Activated naive CD4-positive, alpha-beta T cell treated with Interleukin-2 at 50 U/mL for 16 hours (primary cell): ENCODE data around the gene TMEM271.

Experiments used
- DNase-seq: peaks from one replicate; pipeline ENCODE4 v3.0.0-alpha.2; 2020

TMEM271 gene

GRCh38 chr4:531721-532565 is 44.2 kb downstream of the TMEM271 start:
- no peak for DNase-seq

- DNase-seq, result no peak
These were observed 45.0 kb downstream of the TMEM271 start for GRCh38 chr4:531076-531475.

- DNase-seq, result no peak
These were observed 45.9 kb downstream of the TMEM271 start for GRCh38 chr4:530017-530781.

GRCh38 chr4:529563-529962 is 46.5 kb downstream of the TMEM271 start:
- no peak for DNase-seq

GRCh38 chr4:528835-529234 is 47.3 kb downstream of the TMEM271 start:
- no peak for DNase-seq

- DNase-seq, result no peak
These were observed 47.8 kb downstream of the TMEM271 start for GRCh38 chr4:528296-528695.

- DNase-seq, result no peak
These were observed 49.1 kb downstream of the TMEM271 start for GRCh38 chr4:526971-527460.

- DNase-seq, result no peak
These were observed 49.7 kb downstream of the TMEM271 start for GRCh38 chr4:526189-526909.

GRCh38 chr4:525660-526059 is 50.4 kb downstream of the TMEM271 start:
- DNase-seq, result no peak

- DNase-seq, result no peak
These were observed 51.9 kb downstream of the TMEM271 start for GRCh38 chr4:524196-524595.
